ENCODE measurements around the gene FOXN3.

- TF ChIP-seq CTCF (IDR thresholded peaks at IDR 0.05) (no peak), POLR2A (IDR thresholded peaks at IDR 0.05) (no peak)
These were observed 114.6 kb downstream of the FOXN3 start for GRCh38 chr14:89302396-89302950.

Measured in lower leg skin (tissue), 3 donors.